Measurements from ENCODE around the gene RAB38. TPM values are rescaled to one million over a fixed set of nuclear protein-coding genes. Genes with fewer than 3 reads are reported as not detected.

The RAB38 gene
- total and polyA plus RNA-seq, 2 donors (not counting 1 experiment from before 2014, with no cell fraction given): not detected

DNA sequence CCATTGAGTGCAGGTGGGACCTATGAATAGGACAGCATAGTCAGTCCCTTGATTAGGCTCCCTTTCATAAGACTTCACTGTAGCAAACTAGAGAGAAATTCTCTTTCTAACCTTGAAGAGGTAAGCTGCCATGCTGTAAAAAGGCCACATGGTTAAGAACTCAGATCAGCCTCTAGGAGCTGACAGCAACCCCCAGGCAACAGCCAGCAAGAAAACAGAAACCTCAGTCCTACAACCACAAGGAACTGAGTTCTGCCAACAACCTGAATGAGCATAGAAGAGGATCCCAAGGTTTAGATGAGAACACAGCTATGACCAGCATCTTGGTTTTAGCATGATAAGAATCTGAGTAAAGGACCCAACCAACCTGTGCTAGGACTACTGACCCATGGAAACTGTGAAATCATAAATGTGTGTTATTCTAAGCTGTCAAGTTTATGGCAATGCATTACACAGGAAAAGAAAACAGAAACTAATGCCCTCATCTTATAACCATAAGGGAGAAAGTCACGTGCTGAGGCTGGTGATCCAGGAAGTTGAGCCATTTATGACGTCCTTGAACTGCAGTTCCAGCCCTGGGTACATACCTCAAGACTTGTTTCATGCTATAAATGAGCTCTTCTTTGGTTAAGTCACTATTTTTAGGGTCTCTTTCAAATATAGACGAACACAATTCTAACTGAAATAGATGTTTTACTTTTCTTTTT, 43.3 kb downstream of the RAB38 start:
- no peak overlapping the region for H3K9ac ChIP-seq (ENCODE audit: low read length)
- no peak overlapping the region for H3K4me3 Mint-ChIP-seq
- H3K27ac ChIP-seq (ENCODE audit: low read length in 2 of 2): no peak overlapping the region
- H3K4me1 Mint-ChIP-seq: no peaks in the 10 kb centered on the region
- H3K4me3 ChIP-seq (ENCODE audit: control extremely low read depth in 1 of 5, extremely low read depth in 1 of 5, insufficient read depth in 1 of 5, low read depth in 2 of 5, low read length in 4 of 5): no peak overlapping the region
- no peaks in the 10 kb centered on the region for H3K4me1 ChIP-seq (ENCODE audit: control insufficient read depth in 2 of 2, insufficient read depth in 2 of 2, low read length in 2 of 2)
- ChIA-PET POLR2A (no interaction called here), CTCF (no interaction called here)
- no peaks in the 10 kb centered on the region for H4K20me1 ChIP-seq (ENCODE audit: control insufficient read depth, insufficient read depth, low read length, poor library complexity, severe bottlenecking)
- intact Hi-C loops (cut with micrococcal nuclease): no loop called here
- H3K9me3 Mint-ChIP-seq (ENCODE audit: insufficient read depth): no peaks in the 10 kb centered on the region
- ATAC-seq (ENCODE audit: low read depth) (no peak), DNase-seq (no peak)
- no peak overlapping the region for H2AFZ ChIP-seq (ENCODE audit: insufficient read depth, low read depth, low read length, poor library complexity, severe bottlenecking)
- H3K27ac Mint-ChIP-seq: no peak overlapping the region
- no peaks in the 10 kb centered on the region for H3K79me2 ChIP-seq (ENCODE audit: control insufficient read depth, insufficient read depth, low read length)
- no peak overlapping the region for H3K4me2 ChIP-seq (replicated peaks; ENCODE audit: low read depth, low read length, poor library complexity, severe bottlenecking)
- H3K27me3 ChIP-seq (replicated peaks in 1 of 4; ENCODE audit: control extremely low read depth in 1 of 4, control insufficient read depth in 3 of 4, insufficient read depth in 4 of 4, low read length in 3 of 4): no peaks in the 10 kb centered on the region
- no peaks in the 10 kb centered on the region for H3K27me3 Mint-ChIP-seq
- H3K36me3 ChIP-seq (replicated peaks in 1 of 2; ENCODE audit: control extremely low read depth in 1 of 2, control insufficient read depth in 1 of 2, extremely low read depth in 1 of 2, insufficient read depth in 2 of 2, low read length in 1 of 2): no peaks in the 10 kb centered on the region
- H3K9me3 ChIP-seq (ENCODE audit: control extremely low read depth in 1 of 3, control insufficient read depth in 2 of 3, insufficient read depth in 1 of 3, low read length in 2 of 3): no peaks in the 10 kb centered on the region
- WGBS (ENCODE audit: insufficient coverage): 80% methylated on average over 1 of the region's 3 CpGs
- TF ChIP-seq EZH2 (IDR thresholded peaks at IDR 0.05; ENCODE audit: borderline replicate concordance, insufficient read depth, low read depth, low read length, poor library complexity, severe bottlenecking): no peak

DNA sequence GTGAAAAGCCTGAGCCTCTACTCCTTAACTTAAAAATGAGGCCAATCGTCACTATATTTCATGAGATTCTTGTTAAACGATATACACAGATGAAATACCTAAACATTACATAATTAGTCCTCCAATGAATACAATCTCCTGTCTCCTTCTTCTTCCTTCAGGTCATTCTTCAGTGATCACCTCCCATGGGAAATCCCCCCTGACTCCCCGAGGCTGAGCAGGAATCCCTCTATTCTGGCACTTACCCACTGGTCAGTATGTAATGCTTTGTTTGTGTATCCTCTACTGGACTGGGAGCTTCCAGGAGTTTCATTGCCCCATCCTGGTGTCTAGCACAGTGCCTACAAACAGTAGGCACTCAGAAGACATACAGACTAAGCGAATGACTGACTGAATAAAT, 52.3 kb downstream of the RAB38 start:
- DNase-seq: no peak
- H3K4me3 Mint-ChIP-seq: no peak overlapping the region
- no peak overlapping the region for H3K9ac ChIP-seq (ENCODE audit: low read length)

More for the DNA sequence above, 52.3 kb downstream of the RAB38 start:
- no peak for ATAC-seq (ENCODE audit: low read depth)
- H3K27me3 Mint-ChIP-seq: peaks cover 4% of the 10 kb centered on the region
- ChIA-PET POLR2A (no interaction called here), CTCF (no interaction called here)
- TF ChIP-seq, protein P1, sequence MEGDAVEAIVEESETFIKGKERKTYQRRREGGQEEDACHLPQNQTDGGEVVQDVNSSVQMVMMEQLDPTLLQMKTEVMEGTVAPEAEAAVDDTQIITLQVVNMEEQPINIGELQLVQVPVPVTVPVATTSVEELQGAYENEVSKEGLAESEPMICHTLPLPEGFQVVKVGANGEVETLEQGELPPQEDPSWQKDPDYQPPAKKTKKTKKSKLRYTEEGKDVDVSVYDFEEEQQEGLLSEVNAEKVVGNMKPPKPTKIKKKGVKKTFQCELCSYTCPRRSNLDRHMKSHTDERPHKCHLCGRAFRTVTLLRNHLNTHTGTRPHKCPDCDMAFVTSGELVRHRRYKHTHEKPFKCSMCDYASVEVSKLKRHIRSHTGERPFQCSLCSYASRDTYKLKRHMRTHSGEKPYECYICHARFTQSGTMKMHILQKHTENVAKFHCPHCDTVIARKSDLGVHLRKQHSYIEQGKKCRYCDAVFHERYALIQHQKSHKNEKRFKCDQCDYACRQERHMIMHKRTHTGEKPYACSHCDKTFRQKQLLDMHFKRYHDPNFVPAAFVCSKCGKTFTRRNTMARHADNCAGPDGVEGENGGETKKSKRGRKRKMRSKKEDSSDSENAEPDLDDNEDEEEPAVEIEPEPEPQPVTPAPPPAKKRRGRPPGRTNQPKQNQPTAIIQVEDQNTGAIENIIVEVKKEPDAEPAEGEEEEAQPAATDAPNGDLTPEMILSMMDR (IDR thresholded peaks at IDR 0.05): no peak
- TF ChIP-seq EZH2 (IDR thresholded peaks at IDR 0.05; ENCODE audit: borderline replicate concordance, insufficient read depth, low read depth, low read length, poor library complexity, severe bottlenecking): no peak
- intact Hi-C loops (cut with micrococcal nuclease): no loop called here
- Histone ChIP-seq H3K4me3 (ENCODE audit: control extremely low read depth in 1 of 5, extremely low read depth in 1 of 5, insufficient read depth in 1 of 5, low read depth in 2 of 5, low read length in 4 of 5) (no peak overlapping the region), H3K36me3 (replicated peaks in 1 of 2; ENCODE audit: control extremely low read depth in 1 of 2, control insufficient read depth in 1 of 2, extremely low read depth in 1 of 2, insufficient read depth in 2 of 2, low read length in 1 of 2) (no peaks in the 10 kb centered on the region), H3K27ac (ENCODE audit: low read length in 2 of 2) (no peak overlapping the region), H3K4me2 (replicated peaks; ENCODE audit: low read depth, low read length, poor library complexity, severe bottlenecking) (no peak overlapping the region), H3K79me2 (ENCODE audit: control insufficient read depth, insufficient read depth, low read length) (no peaks in the 10 kb centered on the region), H3K4me1 (ENCODE audit: control insufficient read depth in 2 of 2, insufficient read depth in 2 of 2, low read length in 2 of 2) (no peaks in the 10 kb centered on the region), H4K20me1 (ENCODE audit: control insufficient read depth, insufficient read depth, low read length, poor library complexity, severe bottlenecking) (no peaks in the 10 kb centered on the region), H2AFZ (ENCODE audit: insufficient read depth, low read depth, low read length, poor library complexity, severe bottlenecking) (no peak overlapping the region), H3K27me3 (replicated peaks in 1 of 4; ENCODE audit: control extremely low read depth in 1 of 4, control insufficient read depth in 3 of 4, insufficient read depth in 4 of 4, low read length in 3 of 4) (no peaks in the 10 kb centered on the region), H3K9me3 (ENCODE audit: control extremely low read depth in 1 of 3, control insufficient read depth in 2 of 3, insufficient read depth in 1 of 3, low read length in 2 of 3) (no peaks in the 10 kb centered on the region)
- no peaks in the 10 kb centered on the region for H3K9me3 Mint-ChIP-seq (ENCODE audit: insufficient read depth)
- H3K4me1 Mint-ChIP-seq: no peaks in the 10 kb centered on the region
- no peak overlapping the region for H3K27ac Mint-ChIP-seq
- WGBS (ENCODE audit: insufficient coverage): 94% methylated on average over 3 of the region's 4 CpGs

Measured in B cell (primary cell).